Right lobe of liver (tissue), 4 donors: ENCODE results near the gene TMEM147.

ENCODE experiments used
- POLR2A ChIP-seq: fragments of 450-650 bp; IDR thresholded peaks from one replicate; pipeline ENCODE4 v1.6.1; 2017; ENCODE audit warnings: antibody characterized with exemption, mild to moderate bottlenecking
- TF ChIP-seq, protein P1 (sequence below), 4 donors: fragments of 200-600 bp in 3 of 4; fragments of 450-650 bp in 1 of 4; IDR thresholded peaks; one replicate each; pipeline versions ENCODE4 v1.5.1 to v1.8.0; 2016 to 2022; ENCODE audit warnings: antibody characterized with exemption in 4 of 4, mild to moderate bottlenecking in 2 of 4
- donor health status: DM: no; HTN: no; CAD: no.
- donor health status: DM: no; HTN: no; CAD: no.
- donor health status: DM: no; HTN: yes; CAD: no.

DNA sequence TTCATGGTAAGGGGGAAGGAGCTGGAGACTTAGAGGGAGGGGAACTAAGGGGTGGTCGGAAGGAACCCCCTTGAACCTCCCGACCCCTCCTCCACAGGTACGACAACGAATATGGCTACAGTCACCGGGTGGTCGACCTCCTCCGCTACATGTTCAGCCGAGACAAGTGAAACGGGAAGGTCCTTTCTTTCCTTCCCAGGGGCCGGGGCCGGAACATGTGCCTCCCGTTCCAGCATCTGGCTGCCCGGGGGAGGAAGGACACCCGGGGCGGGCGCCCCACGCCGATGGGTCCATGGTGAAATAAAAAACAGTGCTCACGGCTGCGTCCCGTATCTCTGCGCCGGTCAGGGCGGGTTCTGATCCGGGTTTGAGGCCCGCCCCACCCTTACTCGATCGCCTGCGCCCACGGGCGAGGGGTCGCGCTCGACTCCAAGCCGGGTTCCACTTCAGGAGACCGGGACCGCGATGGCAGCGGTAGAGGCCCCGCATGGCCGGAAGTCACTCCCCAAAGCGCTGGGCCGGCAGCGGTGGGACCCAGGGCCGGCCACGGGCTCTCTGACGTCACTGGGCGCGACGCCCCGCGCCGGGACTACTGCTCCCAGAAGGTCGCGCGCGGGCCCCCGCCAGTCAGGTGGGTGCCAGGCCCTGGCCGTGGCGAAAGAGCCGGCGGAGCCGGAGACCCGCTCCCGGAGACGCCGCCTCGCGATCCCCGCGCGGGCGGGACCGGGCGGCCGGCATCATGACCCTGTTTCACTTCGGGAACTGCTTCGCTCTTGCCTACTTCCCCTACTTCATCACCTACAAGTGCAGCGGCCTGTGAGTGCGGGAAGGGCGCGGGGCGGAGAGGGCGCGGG is at the start of gene TMEM147:
- TF ChIP-seq, protein P1, sequence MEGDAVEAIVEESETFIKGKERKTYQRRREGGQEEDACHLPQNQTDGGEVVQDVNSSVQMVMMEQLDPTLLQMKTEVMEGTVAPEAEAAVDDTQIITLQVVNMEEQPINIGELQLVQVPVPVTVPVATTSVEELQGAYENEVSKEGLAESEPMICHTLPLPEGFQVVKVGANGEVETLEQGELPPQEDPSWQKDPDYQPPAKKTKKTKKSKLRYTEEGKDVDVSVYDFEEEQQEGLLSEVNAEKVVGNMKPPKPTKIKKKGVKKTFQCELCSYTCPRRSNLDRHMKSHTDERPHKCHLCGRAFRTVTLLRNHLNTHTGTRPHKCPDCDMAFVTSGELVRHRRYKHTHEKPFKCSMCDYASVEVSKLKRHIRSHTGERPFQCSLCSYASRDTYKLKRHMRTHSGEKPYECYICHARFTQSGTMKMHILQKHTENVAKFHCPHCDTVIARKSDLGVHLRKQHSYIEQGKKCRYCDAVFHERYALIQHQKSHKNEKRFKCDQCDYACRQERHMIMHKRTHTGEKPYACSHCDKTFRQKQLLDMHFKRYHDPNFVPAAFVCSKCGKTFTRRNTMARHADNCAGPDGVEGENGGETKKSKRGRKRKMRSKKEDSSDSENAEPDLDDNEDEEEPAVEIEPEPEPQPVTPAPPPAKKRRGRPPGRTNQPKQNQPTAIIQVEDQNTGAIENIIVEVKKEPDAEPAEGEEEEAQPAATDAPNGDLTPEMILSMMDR (IDR thresholded peaks at IDR 0.05), result no peak
- TF ChIP-seq POLR2A, result peak; percentile 81
